Measurements from ENCODE around the gene MCM9. TPM values are rescaled to one million over a fixed set of nuclear protein-coding genes. Genes with fewer than 3 reads are reported as not detected.

The MCM9 gene
- polyA plus RNA-seq, 3 donors, result 21.5 to 27.1 (median 26.0) TPM

Other genes with a start within 250 kb of the MCM9 start
- 10 to 100 TPM; 32.5 to 43.2 (median 34.9) TPM for gene ASF1A, start 41.0 kb downstream of the MCM9 start, polyA plus RNA-seq (ENCODE audit: insufficient read length in 3 of 3)
- gene FAM184A, start 143.5 kb upstream of the MCM9 start, polyA plus RNA-seq (ENCODE audit: insufficient read length in 3 of 3), result 10 to 100 TPM in 2 of 3 donors, 1 to 10 TPM in 1; 8.4 to 12.3 (median 11.4) TPM